Astrocyte of the hippocampus (primary cell): ENCODE results near the gene ITM2B.
"Not testable (repeated sequence)": the region's sequence is repeated elsewhere in the genome, so short reads cannot be mapped to it uniquely, and the experiment has no call there.

Experiments
- DNase-seq: peaks from one replicate; pipeline ENCODE4 v3.0.0; 2011; ENCODE audit warnings: low read depth, low spot score

The ITM2B gene

DNA sequence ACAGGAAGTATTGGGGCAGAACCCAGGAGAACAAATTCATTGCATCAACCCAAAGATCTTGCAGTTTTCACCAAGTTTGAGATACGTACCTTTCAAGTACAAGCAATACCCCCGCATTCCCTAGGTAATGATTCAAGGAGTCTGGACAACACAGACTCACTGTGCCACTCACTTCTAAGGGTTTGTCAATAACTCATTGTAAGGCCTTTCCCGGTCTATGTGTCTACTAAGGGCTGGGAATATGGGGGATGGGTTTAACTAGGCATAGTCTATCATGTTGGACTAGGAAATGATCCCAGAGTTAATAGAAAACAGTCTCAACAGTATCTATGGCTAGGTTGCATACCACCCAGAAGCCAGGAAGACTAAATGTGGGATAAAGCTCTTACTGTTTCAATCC, 8.3 kb upstream of the ITM2B start:
- DNase-seq = no peak

DNA sequence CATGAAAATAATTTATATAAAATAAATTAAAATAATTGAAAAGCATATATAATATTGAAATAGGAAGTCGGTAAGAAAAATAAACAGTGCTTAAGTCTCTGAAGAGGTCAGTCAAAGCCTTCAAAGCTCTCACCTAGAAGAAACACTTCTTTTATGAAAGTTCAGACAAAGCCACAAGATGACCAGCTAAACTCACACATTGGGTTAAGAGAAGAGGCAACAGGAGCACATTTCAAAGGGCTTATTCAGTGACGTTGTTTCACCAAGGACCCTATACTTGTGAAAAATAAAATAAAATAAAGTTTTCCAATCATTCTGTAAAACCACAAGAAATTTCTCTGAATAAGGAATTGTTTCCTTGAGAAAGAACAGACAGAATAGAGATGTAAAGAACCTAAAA, 2.5 kb upstream of the ITM2B start:
- DNase-seq = no peak

DNA sequence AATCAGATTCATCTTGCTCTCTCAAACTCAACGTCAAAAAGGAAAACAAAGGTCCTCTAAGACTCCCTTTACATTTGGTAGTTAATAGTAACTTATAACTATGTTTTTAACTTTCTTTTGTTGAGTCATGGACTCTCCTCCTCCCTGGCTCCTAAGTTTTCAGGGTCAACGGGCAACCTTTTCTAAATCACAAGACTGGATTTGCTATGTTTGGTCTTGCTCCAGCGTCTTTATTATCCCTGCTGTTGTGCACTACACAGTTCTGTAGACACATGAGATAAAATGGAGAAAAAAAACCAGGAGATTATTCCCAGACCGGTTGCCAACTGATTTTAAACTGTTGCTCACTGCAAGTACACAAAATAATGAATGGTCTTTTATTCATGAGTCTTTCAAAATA, 1.9 kb upstream of the ITM2B start:
- peak; percentile 19 for DNase-seq

DNA sequence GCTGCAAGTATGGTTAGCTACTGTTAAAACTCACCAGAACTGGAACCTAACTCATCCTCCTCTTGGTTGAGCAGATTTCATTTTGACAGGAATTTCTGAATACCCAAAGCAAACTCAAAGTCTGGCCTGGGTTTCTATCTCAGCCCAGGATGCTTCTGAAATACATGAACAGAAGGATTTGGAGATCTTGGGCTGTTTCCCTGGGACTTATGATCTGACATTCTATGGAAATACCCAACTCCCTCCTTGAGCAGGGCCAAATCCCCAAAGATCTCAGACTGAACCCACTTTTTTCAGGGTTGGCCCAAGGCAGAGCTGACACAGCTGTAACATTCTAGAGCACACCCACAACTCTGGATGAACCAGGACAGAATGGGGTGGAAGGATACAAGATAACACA, 1.1 kb upstream of the ITM2B start:
- DNase-seq = no peak

DNA sequence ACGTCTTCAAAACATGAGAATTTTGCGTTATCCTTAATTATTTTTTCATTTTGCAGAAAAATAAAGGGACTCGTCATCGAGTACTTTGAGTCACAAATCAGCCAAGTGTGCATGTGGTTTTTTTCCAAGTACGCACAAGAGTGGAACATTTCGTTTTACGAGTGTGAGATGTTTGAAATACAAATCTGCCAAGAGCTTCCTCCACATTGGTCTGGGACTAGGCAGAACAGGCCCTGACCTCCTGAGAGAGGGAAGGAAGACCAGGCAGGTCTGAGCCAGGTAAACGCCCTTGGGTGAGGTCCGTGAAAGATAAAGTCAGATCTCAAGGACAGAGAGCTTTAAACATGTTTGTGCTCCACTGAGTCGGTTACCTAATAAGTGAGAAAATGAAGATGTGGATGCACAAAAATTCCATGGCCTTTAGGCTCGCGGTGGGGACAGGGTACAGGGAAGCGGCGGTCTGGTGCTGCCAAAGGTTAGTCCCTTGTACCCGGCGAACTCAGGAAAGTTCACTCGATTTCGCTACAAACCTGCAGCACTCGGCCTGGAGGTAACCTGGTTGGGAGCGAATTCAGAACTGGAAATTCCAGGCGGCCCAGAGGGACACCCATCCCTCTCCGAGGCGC, 473 bp upstream of the ITM2B start:
- DNase-seq = no peak

DNA sequence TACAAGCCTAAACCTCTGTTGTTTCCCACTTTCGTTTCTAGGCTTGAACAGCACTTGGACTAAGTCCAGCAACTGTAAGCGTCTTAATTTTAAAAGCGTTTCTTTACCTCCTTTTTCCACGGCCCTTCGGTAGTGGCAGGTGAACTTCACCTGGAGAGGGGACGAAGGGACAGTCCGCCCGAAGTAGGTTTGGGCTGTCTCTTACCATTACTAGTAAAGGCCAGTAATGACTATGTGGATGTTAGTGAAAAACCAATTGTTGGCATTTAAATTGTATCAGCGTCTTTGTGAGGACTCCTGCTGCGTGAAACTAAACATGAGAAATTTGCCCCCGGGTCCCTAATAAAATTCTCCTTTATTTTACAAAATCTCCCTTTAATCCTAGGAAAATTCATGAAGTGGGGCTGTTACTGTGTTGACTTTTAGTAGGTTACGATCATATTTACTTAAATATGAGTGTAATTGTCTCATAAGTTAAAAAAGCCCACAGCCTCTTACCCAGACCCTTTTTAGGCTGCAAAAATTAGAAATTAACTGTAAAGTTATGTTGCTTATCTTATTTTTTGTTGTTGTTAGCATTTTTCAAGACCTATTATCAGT, 983 bp downstream of the ITM2B start:
- peak; percentile 68 for DNase-seq

DNA sequence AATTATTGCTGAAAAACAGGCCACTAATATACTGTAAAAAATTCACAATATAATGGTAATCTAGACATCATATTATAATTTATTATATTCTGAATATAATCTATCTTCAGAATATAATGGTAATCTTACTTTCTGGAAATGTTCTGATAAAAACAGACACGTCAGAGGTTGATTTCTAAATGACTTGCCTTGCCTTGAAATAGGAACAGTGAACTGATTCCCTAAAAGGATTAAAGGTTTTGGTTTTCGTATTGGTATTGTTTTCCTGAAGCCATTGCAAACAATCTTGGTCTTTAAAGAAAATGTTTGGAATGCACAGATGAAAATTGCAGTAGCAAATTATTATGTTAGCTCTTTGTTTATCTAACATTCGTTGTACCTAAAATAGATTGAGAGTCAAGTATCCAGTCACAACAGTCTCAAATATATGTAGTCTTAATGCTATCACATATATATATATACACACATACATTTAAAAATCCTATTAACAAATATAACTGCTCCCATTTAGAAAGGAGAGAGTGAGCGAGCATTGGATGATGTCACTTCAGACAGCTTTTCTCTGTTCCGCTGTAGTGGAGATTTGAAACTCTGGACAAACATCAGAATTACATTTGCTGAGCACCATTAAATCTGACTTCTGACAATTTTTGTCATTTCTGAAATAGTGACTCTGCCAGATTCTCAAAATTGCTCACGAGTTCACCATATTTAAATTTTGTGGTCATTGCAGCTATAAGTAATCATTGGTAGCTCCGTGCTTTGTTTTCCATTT, 1.7 kb downstream of the ITM2B start:
- DNase-seq = peak; percentile 55

DNA sequence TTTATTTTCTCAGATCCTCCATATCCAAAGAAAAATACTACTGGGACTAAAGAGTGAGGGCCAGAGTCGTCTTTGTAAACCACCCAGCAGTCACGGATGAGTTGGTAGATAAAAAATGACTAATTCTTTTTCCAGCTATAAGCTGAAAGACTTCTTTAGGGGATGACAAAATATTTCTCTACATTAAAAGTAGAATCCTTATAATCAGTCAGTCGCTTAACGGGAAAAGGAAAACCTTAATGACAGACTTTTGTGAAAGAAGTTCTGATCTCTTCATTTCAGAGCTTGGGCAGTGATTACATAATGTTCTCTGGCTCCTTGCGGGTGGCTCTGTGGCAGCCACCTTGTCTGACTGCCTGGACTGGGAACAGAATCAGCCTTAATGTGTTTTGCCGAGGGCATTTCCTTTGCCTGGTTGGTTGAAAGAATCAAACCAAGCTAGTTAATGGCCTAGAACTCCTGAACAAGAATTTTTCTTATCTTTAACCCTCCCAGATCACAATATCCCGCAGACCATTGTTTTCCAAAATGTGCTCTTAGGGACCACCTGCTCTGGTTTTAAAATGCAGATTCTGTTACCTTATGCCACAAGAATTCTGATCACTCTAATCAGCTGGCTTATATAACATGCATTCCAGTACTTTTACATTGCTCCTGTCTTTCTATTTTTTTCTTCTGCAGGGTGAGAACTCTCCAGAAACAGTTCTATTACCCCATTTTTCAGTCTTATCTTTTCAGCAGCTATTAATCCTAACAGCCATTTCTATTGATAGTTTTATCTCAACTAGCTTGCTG, 2.5 kb downstream of the ITM2B start:
- DNase-seq = peak; percentile 82

DNA sequence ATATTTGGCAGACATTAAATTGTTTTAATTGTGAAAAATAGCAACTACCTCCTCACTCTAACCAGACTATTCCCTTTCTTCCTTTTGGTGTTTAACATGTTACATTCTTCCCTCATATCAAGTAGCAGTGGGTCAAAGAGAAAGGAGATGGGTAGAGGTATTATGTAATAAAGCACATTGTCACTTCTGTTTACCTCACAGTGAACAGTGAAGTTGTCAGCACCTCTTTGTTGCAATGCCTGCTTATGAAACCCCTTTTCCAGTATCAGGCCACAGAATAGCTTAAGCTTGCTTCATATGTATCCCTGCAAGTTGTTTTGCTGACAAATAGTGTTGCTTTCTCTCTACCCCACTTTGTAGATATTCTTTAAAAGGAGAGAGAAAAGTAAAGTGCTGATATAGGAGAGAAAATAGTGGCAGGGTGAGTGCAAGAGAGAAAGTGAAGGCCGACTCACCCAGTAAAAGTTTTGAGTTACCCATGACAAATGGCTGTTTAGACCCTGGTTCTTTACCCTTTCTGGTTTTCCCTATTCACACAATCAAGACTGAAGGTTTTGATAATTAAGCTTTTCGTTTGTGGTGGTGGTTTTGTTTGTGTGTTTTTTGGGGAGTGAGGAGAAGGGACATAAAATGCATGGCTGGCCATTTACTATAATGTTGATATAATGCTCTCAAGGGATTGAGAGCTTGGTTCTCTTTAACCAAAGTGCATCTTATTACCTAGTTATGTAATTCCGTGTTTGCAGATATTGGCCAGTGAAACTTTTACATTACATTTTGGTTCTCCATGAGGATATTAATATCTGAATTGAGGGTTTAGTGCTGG, 3.7 kb downstream of the ITM2B start:
- DNase-seq = no peak

DNA sequence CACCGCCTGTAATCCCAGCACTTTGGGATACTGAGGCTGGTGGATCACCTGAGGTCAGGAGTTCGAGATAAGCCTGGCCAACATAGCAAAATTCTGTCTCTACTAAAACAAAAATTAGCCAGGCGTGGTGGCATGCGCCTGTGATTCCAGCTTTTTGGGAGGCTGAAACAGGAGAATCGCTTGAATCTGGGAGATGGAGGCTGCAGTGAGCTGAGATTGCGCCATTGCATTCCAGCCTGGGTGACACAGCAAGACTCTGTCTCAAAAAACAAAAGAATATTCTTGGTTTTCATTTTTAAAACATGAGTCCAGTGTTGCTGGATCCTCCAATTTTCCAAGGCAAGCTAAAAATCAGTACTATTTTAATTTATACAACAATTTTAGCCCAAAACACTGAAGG, 6.4 kb downstream of the ITM2B start:
- DNase-seq = not testable (repeated sequence)

DNA sequence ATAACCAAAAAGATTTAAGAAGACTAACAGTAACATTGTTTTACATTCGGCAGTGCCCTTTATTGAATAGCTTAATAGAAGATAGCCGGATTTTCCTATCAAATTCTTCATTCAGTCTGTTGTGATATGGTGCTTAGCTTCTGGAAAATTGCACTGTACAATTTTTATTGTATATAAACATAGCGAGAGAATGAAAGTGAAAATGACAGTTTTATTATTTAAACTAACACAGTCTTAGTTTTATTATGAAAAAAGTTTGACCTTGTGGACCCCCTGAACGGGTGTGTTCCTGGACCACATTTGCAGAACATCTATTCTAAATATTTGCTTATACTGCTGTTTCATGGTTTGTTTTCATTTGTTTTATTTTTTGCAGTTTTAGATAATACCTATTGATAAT, 8.6 kb downstream of the ITM2B start:
- no peak for DNase-seq

DNA sequence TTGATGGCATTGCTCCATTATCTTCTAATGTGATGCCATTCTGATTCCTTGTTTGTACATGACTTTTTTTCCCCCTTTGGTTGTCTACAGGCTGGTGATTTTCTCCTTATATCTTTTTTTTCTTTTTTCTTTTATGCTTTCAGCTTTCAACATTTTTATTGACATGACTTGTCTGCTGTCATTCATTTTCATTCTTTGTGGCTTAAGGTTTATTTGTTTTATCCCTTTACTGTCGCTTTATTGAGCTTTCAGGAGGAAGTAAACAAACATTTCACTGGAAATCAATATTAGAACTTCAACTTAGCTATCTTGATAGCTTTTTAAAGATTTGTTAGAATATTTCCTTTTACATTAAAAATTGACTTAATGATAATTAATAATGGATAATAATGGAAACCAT, 9.7 kb downstream of the ITM2B start:
- no peak for DNase-seq

DNA sequence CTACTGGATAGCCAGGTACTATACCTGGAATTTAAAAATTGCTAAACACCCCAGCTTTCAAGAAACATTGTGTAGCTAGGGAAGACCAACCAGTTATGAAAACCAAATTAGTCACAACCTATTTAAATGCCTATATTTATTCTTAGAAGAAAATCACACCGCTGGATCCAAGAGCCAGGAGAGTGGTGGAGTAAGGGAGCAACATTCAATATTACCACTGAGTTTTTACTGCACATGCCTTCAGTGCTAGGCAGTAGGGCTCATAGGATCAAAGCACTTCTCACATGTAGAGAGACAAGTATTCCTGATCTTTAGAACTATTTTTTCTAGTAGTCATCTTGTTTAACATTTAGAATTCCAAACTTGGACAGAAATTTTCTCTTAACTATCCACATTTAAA, 11.2 kb downstream of the ITM2B start:
- no peak for DNase-seq

DNA sequence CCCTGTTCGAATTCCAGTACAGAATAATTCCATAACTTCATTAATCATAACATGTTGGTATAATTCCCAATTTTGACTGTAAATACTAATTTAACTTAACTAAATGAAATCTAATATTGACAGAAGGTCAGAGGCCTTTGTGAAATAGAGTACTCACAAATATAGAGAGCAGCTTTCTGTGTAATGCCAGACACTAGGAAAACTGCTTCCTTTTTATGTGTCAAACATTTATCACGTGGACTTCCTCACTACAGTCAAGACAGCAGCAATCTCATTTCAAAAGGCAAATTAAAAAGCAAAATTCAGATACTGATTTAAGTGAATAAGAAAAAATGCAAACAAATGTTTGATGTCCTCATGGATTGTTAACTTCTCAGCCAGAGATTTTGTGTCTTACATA, 13.1 kb downstream of the ITM2B start:
- no peak for DNase-seq

DNA sequence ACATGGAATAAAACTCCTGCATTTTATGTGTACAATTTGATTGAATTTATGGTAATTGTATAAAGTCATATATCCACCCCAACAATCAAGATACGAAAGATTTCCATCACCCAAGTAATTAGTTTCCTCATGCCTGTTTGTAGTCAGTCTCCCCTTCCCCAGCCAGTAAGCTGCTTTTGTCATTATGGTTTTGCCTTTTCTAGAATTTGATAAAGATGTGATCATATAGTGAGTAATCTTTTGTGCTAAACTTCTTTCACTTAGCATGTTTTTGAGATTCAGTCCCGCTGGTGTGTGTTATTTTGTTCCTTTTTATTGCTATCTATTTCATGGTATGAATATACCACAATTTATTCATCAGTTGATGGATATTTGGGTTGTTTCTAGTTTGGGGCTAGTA, 16.0 kb downstream of the ITM2B start:
- DNase-seq = no peak

DNA sequence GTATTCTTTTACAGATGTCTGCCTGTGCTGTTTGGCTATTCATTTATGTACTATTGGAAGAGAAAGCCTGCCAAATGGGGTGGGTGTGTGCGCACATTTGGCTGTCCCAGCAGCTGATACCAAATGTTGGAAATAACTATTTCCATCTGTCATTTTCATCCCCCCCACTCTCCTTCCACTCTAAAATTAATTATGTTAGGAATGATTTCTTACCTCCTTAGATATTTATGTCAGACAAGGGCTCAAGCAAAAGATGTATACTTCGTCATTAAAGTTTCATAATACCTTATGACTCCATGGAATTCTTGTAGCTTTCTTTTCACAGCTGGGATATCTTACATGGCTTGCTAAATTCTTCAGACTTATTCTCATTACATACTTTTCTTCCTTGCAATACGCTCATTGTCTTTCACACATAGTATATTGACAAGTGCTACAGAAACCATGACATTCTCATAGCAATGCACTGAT, 18.6 kb downstream of the ITM2B start:
- DNase-seq = no peak

DNA sequence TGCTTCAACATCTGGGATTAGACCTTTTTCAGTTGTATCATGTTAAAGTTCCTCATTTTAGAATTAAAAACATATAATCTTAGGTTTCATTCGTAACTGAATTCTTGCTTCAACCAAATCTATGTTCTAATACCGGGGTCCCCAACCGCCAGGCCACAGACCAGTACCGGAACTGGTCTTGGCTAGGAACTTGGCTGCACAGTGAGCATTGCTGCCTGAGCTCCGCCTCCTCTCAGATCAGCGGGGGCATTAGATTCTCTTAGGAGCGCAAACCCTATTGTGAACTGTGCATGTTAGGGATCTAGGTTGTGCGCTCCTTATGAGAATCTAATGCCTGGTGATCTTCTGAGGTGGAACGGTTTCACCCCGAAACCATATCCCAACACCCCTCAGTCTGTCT, 19.2 kb downstream of the ITM2B start:
- DNase-seq = no peak

DNA sequence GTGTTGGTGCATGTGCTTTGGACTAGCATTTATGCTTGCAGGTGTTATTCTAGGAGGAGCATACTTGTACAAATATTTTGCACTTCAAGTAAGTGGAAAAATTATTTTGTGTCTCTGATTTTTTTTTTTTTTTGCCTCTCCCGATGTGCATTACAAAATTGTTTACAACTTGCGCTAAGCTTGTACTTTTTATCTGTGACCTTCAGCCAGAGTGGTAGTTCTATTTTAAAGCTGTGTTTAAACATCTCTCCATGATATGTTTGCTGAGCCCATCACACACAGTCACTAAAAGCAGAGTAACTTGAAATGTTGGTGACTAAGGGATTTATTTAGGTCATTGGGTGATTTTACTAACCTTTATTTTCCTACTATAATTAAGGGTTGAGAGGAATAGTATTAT, 20.8 kb downstream of the ITM2B start:
- no peak for DNase-seq

DNA sequence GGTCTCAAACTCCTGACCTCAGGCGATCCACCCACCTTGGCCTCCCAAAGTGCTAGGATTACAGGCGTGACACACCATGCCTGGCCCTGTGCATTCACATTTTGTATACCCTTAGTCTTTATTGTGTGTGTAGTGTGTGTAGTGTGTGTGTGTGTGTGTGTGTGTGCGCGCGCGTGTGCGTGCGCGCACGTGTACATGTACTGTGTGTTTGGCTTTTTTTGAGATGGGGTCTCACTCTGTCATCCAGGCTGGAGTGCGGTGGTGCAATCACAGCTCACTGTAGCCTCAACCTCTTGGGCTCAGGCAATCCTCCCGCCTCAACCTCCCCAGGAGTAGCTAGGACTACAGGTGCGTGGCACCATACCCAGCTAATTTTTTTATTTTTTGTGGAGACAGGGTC, 22.1 kb downstream of the ITM2B start:
- no peak for DNase-seq

DNA sequence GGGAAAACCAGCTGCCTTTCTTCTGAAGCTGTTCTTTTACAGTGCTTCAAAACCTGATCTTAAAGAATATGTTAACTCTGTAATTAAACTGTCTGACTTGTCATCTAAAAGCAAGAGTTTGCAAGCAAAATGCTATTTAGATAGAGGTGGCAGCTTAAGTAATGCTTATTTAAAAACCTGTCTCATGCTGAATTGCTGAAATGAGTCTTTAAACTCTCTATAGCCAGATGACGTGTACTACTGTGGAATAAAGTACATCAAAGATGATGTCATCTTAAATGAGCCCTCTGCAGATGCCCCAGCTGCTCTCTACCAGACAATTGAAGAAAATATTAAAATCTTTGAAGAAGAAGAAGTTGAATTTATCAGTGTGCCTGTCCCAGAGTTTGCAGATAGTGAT, 22.9 kb downstream of the ITM2B start:
- no peak for DNase-seq

DNA sequence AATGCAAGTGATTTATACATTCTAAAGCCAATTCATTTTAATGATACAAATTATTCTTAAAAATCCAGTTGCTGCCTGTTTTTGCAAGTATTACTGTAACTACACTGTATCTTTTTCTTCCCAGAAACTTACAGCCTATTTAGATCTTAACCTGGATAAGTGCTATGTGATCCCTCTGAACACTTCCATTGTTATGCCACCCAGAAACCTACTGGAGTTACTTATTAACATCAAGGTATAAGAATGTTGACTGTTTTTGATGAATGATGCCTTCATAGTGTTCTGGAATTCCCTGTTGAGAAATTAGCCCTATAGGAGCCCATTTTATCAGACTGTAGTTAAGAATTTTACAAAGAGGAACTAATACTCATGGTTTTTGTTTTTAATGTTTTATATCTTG, 25.0 kb downstream of the ITM2B start:
- DNase-seq = no peak
